Measurements from ENCODE around the gene RAB31.
"Not testable (repeated sequence)": the region's sequence is repeated elsewhere in the genome, so short reads cannot be mapped to it uniquely, and the experiment has no call there.

Gene RAB31

GRCh38 chr18:9762526-9762925 is 54.4 kb downstream of the RAB31 start:
- DNase-seq (ENCODE audit: low spot score) = no peak
- TF ChIP-seq, protein P1, sequence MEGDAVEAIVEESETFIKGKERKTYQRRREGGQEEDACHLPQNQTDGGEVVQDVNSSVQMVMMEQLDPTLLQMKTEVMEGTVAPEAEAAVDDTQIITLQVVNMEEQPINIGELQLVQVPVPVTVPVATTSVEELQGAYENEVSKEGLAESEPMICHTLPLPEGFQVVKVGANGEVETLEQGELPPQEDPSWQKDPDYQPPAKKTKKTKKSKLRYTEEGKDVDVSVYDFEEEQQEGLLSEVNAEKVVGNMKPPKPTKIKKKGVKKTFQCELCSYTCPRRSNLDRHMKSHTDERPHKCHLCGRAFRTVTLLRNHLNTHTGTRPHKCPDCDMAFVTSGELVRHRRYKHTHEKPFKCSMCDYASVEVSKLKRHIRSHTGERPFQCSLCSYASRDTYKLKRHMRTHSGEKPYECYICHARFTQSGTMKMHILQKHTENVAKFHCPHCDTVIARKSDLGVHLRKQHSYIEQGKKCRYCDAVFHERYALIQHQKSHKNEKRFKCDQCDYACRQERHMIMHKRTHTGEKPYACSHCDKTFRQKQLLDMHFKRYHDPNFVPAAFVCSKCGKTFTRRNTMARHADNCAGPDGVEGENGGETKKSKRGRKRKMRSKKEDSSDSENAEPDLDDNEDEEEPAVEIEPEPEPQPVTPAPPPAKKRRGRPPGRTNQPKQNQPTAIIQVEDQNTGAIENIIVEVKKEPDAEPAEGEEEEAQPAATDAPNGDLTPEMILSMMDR (IDR thresholded peaks at IDR 0.05; ENCODE audit: borderline replicate concordance, control extremely low read depth, extremely low read depth, insufficient read depth, missing control alignments) = no peak
- in situ Hi-C loops (cut with MboI; ENCODE audit: low sequenced_read_pairs, unreplicated experiment) = no loop called here

GRCh38 chr18:9763157-9763556 is 55.1 kb downstream of the RAB31 start:
- in situ Hi-C loops (cut with MboI; ENCODE audit: low sequenced_read_pairs, unreplicated experiment) = no loop called here

DNA sequence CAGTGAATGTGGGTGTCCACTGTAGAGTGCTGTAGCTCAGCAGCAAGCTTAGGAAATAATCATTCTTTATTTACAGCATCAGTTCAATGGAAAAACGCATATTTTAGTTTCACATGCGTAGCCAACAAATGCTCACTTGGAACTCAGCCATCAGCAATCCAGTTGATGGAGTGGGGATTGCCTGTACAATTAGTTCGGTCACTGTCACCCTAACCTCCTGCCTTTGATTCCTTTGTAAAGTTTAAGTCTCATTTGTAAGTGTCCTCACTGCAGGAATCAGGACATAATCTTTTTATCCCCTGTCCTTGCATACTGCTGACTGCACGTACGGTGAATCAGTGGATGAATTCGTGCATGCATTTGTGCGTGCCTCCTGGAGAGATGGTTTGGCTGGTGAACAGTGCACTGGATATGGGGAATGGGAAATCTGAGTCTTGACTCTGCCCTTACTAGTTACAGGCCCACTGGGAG is 55.9 kb downstream of the RAB31 start:
- in situ Hi-C loops (cut with MboI; ENCODE audit: low sequenced_read_pairs, unreplicated experiment) = no loop called here
- TF ChIP-seq, protein P1 (IDR thresholded peaks at IDR 0.05; ENCODE audit: borderline replicate concordance, control extremely low read depth, extremely low read depth, insufficient read depth, missing control alignments) = no peak
- DNase-seq (ENCODE audit: low spot score) = no peak

More at GRCh38 chr18:9763157-9763556, 55.1 kb downstream of the RAB31 start:
- TF ChIP-seq, protein P1 (IDR thresholded peaks at IDR 0.05; ENCODE audit: borderline replicate concordance, control extremely low read depth, extremely low read depth, insufficient read depth, missing control alignments) = no peak
- no peak for DNase-seq (ENCODE audit: low spot score)

GRCh38 chr18:9765501-9765900 is 57.4 kb downstream of the RAB31 start:
- no peak for DNase-seq (ENCODE audit: low spot score)

DNA sequence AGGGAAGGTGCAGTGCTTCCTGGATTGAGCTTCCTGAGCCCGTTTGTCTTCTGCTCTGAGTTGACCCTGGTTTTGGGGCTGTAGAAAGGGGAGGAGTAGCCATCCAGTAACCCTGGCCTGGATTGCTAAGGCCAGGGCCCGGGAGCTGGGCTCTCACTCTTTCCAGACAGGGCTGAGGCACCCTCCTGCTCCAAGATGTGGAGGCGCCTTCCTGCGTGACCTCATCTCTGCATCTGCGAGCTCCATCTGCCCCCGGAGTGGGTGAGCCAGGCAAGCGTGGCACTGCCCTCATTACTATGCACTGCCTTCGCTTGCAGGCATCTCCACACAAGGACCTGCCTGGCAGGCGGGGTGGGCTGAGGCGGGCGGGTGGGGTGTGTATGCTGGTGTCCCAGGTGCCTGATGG is 58.0 kb downstream of the RAB31 start:
- in situ Hi-C loops (cut with MboI; ENCODE audit: low sequenced_read_pairs, unreplicated experiment) = no loop called here
- TF ChIP-seq, protein P1 (IDR thresholded peaks at IDR 0.05; ENCODE audit: borderline replicate concordance, control extremely low read depth, extremely low read depth, insufficient read depth, missing control alignments) = no peak
- no peak for DNase-seq (ENCODE audit: low spot score)

More at GRCh38 chr18:9765501-9765900, 57.4 kb downstream of the RAB31 start:
- in situ Hi-C loops (cut with MboI; ENCODE audit: low sequenced_read_pairs, unreplicated experiment) = no loop called here
- TF ChIP-seq, protein P1 (IDR thresholded peaks at IDR 0.05; ENCODE audit: borderline replicate concordance, control extremely low read depth, extremely low read depth, insufficient read depth, missing control alignments) = no peak

- in situ Hi-C loops (cut with MboI; ENCODE audit: low sequenced_read_pairs, unreplicated experiment) = no loop called here
- TF ChIP-seq, protein P1 (IDR thresholded peaks at IDR 0.05; ENCODE audit: borderline replicate concordance, control extremely low read depth, extremely low read depth, insufficient read depth, missing control alignments) = no peak
- DNase-seq (ENCODE audit: low spot score) = no peak
Measured at GRCh38 chr18:9766740-9767139, 58.6 kb downstream of the RAB31 start.

DNA sequence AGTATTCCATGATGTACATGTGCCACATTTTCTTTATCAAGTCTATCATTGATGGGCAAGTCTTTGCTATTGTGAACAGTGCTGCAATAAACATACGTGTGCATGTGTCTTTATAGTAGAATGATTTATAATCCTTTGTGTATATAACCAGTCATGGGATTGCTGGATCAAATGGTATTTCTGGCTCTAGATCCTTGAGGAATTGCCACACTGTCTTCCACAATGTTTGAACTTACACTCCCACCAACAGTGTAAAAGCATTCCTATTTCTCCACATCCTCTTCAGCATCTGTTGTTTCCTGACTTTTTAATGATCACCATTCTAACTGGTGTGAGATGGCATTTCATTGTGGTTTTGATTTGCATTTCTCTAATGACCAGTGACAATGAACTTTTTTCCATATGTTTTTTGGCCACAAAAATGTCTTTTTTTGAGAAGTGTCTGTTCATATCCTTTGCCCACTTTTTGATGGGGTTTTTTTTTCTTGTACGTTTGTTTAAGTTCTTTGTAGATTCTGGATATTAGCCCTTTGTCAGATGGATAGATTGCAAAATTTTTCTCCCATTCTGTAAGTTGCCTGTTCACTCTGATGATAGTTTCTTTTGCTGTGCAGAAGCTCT is 60.1 kb downstream of the RAB31 start:
- DNase-seq (ENCODE audit: low spot score); in situ Hi-C loops (cut with MboI; ENCODE audit: low sequenced_read_pairs, unreplicated experiment): not testable (repeated sequence)

GRCh38 chr18:9770111-9770510 is 62.0 kb downstream of the RAB31 start:
- in situ Hi-C loops (cut with MboI; ENCODE audit: low sequenced_read_pairs, unreplicated experiment); DNase-seq (ENCODE audit: low spot score): not testable (repeated sequence)
